GM19468 (cell line): ENCODE measurements around the gene RIMS4.
"Not testable (repeated sequence)": the region's sequence is repeated elsewhere in the genome, so short reads cannot be mapped to it uniquely, and the experiment has no call there.

Experiments used
- ATAC-seq: cut with Tn5 transposase; IDR thresholded peaks from one replicate; pipeline ENCODE4 v1.9.1; 2021; ENCODE audit warnings: mild to moderate bottlenecking, moderate library complexity, moderate number of reproducible peaks; ENCODE audit not compliant: unreplicated experiment; ENCODE audit errors: extremely low read depth

Gene RIMS4

GRCh38 chr20:44768854-44769480 is 41.4 kb downstream of the RIMS4 start:
- no peak for ATAC-seq

- no peak for ATAC-seq
Observed at GRCh38 chr20:44768256-44768655, 42.1 kb downstream of the RIMS4 start.

DNA sequence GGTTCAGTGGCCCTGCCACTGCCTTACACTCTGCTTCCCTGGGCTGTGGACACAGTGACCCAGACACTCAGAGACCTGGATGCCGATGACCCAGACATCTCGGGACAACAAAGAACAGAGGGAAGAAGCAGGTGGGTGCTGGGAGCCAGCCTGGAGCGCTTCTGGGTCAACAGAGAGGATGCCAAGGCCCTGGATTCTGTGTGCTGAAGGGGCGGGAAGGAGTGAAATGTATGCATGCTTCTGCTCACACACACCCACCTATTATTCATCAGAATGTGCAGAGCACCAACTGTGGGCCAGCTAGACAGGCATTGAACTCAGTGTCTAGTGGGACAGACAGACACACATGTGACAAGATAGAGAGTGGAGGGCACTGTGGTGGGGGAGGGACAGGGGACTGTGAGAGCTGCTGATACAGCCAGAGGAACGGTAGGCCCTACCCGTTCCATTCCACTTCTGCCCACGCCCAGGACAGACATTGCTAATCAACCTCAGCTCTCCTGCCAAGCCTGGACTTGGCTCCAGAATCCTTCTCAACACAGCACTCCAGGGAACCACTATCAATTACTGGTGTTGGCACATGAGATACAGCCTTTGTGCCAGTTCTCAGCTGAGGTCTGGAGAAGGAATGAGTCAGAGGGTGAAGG is 44.5 kb downstream of the RIMS4 start:
- ATAC-seq: no peak

DNA sequence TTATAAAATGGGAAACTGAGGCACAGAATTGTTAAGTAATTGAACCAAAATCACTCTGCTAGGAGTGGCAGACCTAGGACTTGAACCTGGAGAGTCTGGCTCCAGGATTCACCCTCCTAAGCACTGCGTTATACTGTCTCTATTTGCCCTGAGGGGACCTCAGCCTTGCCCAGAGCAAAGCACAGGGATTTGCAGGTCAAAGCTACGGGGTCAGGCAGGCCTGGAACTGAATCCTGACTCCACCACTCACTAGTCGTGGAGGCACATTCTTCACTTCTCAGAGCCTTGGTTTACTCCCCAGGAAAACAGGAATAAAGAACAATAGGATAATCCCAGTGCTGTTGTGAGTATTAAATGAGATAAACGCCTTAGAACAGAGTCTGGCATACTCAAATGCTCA is 45.3 kb downstream of the RIMS4 start:
- no peak for ATAC-seq

DNA sequence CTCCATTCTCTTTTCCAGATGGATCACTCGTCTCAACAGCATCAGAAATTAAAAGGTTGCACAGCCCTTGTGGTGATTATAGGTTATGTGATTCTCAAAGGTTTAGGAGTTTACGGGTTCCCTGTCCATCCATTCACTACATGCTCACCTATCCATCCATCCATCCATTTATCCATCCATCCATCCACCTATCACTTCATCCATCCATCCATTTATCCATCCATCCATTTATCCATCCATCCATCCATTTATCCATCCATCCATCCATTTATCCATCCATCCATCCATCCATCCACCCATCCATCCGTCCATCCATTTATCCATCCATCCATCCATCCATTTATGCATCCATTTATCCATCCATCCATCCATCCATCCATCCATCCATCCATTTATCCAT is 46.5 kb downstream of the RIMS4 start:
- not testable (repeated sequence) for ATAC-seq

DNA sequence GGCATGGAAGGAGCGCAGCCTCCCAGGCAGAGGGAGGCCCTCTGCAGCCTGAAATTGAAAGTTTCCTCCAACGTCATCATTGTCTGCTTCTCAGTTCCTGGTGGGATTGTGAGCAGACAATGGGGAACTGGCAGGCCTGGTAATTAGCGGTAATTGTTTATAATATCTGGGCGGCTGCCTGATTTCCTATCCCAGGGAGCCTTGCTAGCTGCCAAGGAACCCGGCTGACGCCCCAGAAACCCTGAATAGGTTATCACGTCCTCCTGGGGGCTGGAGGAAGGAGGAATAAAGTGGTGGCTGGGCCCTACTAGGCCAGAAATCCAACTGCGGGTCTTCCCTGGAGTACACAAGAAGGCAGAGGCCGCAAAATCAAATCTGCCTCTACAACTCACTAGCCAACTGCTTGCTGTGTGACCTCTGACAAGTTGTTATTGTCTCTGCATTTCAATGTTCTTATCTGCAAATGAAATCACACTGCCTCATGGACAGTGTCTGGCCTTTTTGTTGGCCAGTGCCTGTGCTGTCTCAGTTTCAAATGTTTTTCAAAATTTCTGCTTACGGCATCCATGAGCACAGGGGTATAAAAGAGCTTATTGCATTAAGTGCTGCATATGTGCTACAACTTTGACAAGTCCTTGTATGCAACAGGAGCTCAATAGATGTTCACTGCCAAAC is 47.7 kb downstream of the RIMS4 start:
- ATAC-seq: no peak

- no peak for ATAC-seq
Observed at GRCh38 chr20:44761423-44761822, 48.9 kb downstream of the RIMS4 start.

DNA sequence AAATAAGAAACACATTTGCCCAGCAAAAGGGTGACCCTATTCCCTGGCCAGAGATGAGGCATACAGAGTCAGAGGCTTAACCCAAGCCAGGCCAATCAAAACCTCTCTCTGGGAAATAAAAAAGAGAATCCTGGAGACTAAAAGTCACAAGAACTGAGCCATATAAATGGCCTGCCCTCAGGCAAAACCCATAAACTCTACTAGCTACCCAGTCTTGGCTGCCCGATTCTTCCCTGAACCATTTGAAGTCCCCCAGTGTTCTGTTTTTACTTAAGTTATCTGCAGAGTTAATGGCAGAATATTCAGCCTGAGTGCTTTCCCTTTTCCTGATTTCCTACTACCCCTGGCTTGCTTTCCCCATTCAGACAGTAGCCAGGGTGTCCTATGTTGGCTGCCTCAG is 50.8 kb downstream of the RIMS4 start:
- ATAC-seq: no peak

- no peak for ATAC-seq
Observed at GRCh38 chr20:44758247-44759101, 51.9 kb downstream of the RIMS4 start.

GRCh38 chr20:44756956-44757355 is 53.4 kb downstream of the RIMS4 start:
- no peak for ATAC-seq

- no peak for ATAC-seq
Observed at GRCh38 chr20:44756011-44756688, 54.2 kb downstream of the RIMS4 start.

DNA sequence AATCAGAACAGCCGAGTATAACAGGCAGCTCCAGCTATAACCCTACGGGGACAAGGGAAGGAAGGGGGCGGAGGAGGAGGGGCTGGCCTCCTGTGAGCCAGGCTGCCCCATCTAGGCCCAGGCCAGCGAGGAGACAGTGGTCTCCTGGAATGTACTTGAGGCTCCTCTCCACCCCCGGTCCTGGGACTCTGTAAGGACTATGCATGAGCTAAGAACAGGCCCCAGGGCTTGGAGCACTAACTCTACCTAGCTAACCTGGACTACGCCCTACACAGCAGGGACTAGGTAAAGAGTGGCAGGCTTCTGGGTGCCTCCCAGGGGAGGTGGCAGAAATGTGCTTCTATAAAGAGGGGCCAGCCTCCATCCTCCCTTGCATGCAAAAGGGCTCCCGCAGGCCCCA is 55.8 kb downstream of the RIMS4 start:
- ATAC-seq: no peak

DNA sequence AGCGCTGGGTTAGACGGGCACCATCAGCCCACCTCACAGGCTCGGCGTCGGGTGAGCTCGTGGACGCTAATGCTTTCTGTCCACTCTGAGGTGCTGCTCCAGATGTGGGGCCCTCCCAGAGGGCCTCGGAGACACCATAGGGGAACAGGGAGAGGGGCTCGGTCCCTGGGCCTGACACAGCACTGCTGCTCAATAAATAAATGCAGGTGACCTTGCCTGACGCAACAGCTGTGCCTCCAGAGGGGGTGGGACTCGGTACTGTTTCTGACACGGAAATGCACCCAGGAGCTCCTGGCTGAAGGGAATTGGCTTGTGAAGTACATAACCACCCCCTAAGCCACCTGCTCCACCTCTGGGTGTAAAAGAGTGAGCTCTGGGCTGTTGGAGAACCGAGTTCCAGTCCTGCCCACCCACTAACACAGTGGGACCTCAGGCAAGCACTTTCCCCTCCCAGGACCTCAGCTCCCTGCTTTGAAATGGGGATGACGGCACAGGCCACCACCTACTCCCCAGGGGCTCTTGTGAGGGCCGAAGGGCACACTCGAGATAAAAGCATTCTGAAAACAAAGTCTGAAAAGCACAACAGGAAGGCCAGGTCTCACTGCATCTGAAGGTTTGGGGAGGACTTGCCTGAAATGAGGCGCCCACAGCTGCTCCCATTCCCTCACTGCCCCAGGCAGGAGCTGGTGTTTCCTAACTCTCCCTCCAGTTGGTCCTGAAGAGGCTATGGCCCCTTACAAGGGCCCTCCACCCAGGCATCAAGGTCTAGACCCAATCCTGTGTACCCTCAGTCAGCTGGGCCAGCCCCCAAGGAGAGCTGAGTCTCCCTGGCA is 58.0 kb downstream of the RIMS4 start:
- no peak for ATAC-seq

GRCh38 chr20:44750081-44750805 is 60.1 kb downstream of the RIMS4 start:
- ATAC-seq: no peak

- no peak for ATAC-seq
Observed at GRCh38 chr20:44748005-44748370, 62.4 kb downstream of the RIMS4 start.

DNA sequence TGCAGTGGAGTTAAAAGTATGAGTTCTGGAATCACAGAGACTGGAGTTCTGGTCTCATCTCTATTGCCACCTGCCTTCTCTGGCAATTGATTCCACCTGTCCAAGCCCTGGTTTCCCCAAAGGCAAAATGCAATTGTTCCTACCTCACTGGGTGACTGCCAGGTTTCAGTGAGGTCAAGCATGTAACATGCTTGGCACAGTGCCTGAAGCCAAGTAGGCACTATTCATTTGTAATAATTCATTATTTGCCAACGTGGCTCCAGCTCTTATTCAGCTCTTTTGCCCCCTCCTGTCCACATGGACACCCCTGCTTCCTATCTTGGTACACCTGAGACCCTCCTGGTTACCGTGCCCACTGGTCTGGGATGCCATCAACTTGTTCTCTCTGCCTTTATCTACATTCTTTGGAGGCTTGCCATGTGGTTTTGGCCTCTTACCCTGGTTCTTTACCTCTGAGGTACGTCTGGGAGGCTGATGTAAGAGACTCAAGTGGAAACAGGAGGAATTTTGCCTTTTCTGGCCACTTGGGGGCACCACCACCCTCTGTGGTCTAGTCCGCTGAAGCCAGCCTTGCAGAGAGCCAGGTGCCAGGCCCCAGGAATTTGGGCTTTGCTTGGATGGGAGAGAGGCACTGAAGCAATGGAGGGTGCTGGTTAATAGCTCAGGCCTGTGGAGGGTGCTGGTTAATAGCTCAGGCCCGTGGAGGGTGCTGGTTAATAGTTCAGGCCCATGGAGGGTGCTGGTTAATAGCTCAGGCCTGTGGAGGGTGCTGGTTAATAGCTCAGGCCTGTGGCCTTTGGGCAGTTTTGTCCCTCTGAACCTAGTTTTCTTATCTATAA is 63.0 kb downstream of the RIMS4 start:
- ATAC-seq: no peak

DNA sequence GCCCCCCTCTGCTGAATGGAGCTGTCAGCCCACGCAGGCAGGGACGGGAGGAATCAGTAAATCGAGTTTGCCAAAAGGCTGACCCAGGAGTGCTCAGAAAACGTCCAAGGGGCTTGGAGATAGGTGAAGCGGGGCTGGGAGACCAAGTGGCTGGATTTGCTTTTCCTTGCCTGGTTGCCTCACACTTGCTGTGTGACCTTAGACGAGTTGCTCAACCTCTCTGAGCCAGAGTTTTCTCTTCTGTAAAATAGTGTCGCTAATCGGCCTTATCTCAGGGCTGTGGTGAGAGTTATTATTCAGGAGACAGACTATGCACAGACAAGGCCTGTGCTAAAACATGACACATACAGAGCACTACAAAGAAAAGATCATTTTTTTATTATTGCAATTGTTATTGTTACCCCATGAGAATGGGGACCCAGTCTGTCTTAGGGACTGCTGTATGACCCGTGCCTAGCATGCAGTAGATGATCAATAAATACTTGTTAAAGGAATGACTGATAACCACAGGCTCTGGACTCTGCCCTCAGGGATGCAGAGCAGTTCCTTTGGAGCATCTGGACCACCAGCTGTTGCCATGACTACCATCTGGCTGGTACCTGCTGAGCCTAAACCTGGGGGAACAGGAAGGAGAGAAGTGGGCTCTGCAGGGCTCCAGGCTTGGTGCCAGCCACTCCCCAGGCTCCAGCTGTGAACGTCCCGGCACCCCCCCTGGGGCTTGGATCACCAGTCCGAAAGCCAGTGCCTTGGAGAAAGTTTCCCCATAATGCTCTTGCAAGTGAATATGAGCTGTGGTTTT is 63.8 kb downstream of the RIMS4 start:
- no peak for ATAC-seq
